H9 (cell line): ENCODE data around the gene NRXN3. TPM values are rescaled to one million over a fixed set of nuclear protein-coding genes. Genes with fewer than 3 reads are reported as not detected.

Source experiments
- DNase-seq: peaks from one replicate; pipeline ENCODE4 v3.0.0-alpha.2; 2017
- H2AFZ ChIP-seq: one replicate; pipeline ENCODE4 v1.6.1; 2013; ENCODE audit warnings: mild to moderate bottlenecking, low read length, control low read depth, moderate library complexity
- H2AK5ac ChIP-seq: 2 replicates; pipeline ENCODE4 v1.6.1; 2013; ENCODE audit warnings: low read length, control low read depth, mixed read lengths; ENCODE audit not compliant: insufficient read length
- H2BK120ac ChIP-seq: one replicate; pipeline ENCODE4 v1.6.1; 2013; ENCODE audit warnings: low read depth, mild to moderate bottlenecking, low read length, control low read depth, inconsistent platforms; ENCODE audit not compliant: poor library complexity, severe bottlenecking
- H2BK12ac ChIP-seq: 2 replicates; pipeline ENCODE4 v1.6.1; 2013; ENCODE audit warnings: low read length, control low read depth, mixed read lengths, low read depth; ENCODE audit not compliant: insufficient read length
- H2BK15ac ChIP-seq: 2 replicates; pipeline ENCODE4 v1.6.1; 2013; ENCODE audit warnings: low read depth, low read length, control low read depth
- H2BK20ac ChIP-seq: one replicate; pipeline ENCODE4 v1.6.1; 2013; ENCODE audit warnings: low read depth, mild to moderate bottlenecking, low read length, control low read depth, inconsistent platforms; ENCODE audit not compliant: poor library complexity, severe bottlenecking
- H2BK5ac ChIP-seq: 2 replicates; pipeline ENCODE4 v1.6.1; 2013; ENCODE audit warnings: low read length, control low read depth, mixed read lengths; ENCODE audit not compliant: insufficient read length
- H3K14ac ChIP-seq: 2 replicates; pipeline ENCODE4 v1.6.1; 2013; ENCODE audit warnings: low read length, control low read depth; ENCODE audit not compliant: insufficient read depth
- H3K18ac ChIP-seq: 2 replicates; pipeline ENCODE4 v1.6.1; 2013; ENCODE audit warnings: low read depth, mild to moderate bottlenecking, mixed read lengths, low read length, control low read depth; ENCODE audit not compliant: insufficient read length
- H3K23ac ChIP-seq: 2 replicates; pipeline ENCODE4 v1.6.1; 2013; ENCODE audit warnings: low read length, control low read depth, mixed read lengths, low read depth; ENCODE audit not compliant: insufficient read length
- H3K23me2 ChIP-seq: 2 replicates; pipeline ENCODE4 v1.6.1; 2013; ENCODE audit warnings: low read depth, mild to moderate bottlenecking, mixed read lengths, low read length, control low read depth; ENCODE audit not compliant: insufficient read length, poor library complexity, severe bottlenecking
- H3K27ac ChIP-seq: 2 replicates; pipeline ENCODE4 v1.5.1; 2013; ENCODE audit warnings: low read length, control low read depth, mixed read lengths, low read depth; ENCODE audit not compliant: insufficient read length
- H3K27me3 ChIP-seq: 2 replicates; pipeline ENCODE4 v1.6.1; 2013; ENCODE audit warnings: low read length, control low read depth, inconsistent platforms; ENCODE audit not compliant: insufficient read depth
- H3K4ac ChIP-seq: 2 replicates; pipeline ENCODE4 v1.6.1; 2013; ENCODE audit warnings: low read depth, mild to moderate bottlenecking, control low read depth, inconsistent platforms, low read length, moderate library complexity
- H3K4me1 ChIP-seq: 2 replicates; pipeline ENCODE4 v1.6.1; 2013; ENCODE audit warnings: low read length, control low read depth, inconsistent platforms; ENCODE audit not compliant: insufficient read depth
- H3K4me2 ChIP-seq: 2 replicates; pipeline ENCODE4 v1.6.1; 2013; ENCODE audit warnings: low read length, control low read depth, mixed read lengths; ENCODE audit not compliant: insufficient read length, insufficient read depth
- H3K56ac ChIP-seq: 2 replicates; pipeline ENCODE4 v1.6.1; 2013; ENCODE audit warnings: low read depth, mild to moderate bottlenecking, mixed read lengths, low read length, control low read depth; ENCODE audit not compliant: insufficient read length
- H3K79me1 ChIP-seq: 2 replicates; pipeline ENCODE4 v1.6.1; 2013; ENCODE audit warnings: low read depth, mild to moderate bottlenecking, moderate library complexity, low read length, control low read depth, inconsistent platforms; ENCODE audit not compliant: insufficient read depth, poor library complexity, severe bottlenecking
- H3K79me2 ChIP-seq: 2 replicates; pipeline ENCODE4 v1.6.1; 2013; ENCODE audit warnings: low read length, control low read depth, inconsistent platforms; ENCODE audit not compliant: insufficient read depth
- H3K9ac ChIP-seq: 2 replicates; pipeline ENCODE4 v1.6.1; 2013; ENCODE audit warnings: low read length, control low read depth, mixed read lengths; ENCODE audit not compliant: insufficient read length; ENCODE audit errors: extremely low read depth
- H3K9me3 ChIP-seq: one replicate; pipeline ENCODE4 v1.6.1; 2013; ENCODE audit warnings: low read depth, low read length, inconsistent platforms; ENCODE audit not compliant: control insufficient read depth
- H3T11ph ChIP-seq: one replicate; pipeline ENCODE4 v1.6.1; 2013; ENCODE audit warnings: mild to moderate bottlenecking, low read length, control low read depth, inconsistent platforms
- H4K20me1 ChIP-seq: one replicate; pipeline ENCODE4 v1.6.1; 2013; ENCODE audit not compliant: control insufficient read depth, insufficient read length, insufficient read depth
- H4K5ac ChIP-seq: 2 replicates; pipeline ENCODE4 v1.6.1; 2013; ENCODE audit warnings: low read depth, mild to moderate bottlenecking, mixed read lengths, low read length, control low read depth; ENCODE audit not compliant: insufficient read length
- H4K8ac ChIP-seq: replicated peaks from 2 replicates; pipeline ENCODE4 v1.6.1; 2013; ENCODE audit warnings: low read length, control low read depth, mixed read lengths, low read depth; ENCODE audit not compliant: insufficient read length
- H4K91ac ChIP-seq: 2 replicates; pipeline ENCODE4 v1.6.1; 2013; ENCODE audit warnings: low read depth, mild to moderate bottlenecking, moderate library complexity, mixed read lengths, low read length, control low read depth; ENCODE audit not compliant: insufficient read length
- H3K27ac Mint-ChIP-seq, 3 experiments: 2 replicates in 2 of 3; 3 replicates in 1 of 3; pipeline ENCODE4 v1.8.0; 2020 to 2021; ENCODE audit warnings: mixed read lengths in 3 of 3, mild to moderate bottlenecking in 1 of 3, moderate library complexity in 1 of 3
- H3K27me3 Mint-ChIP-seq: 2 replicates; pipeline ENCODE4 v1.8.0; 2021; ENCODE audit warnings: low read depth, mild to moderate bottlenecking, moderate library complexity, mixed read lengths
- H3K36me3 Mint-ChIP-seq, 3 experiments: 2 replicates in 2 of 3; 3 replicates in 1 of 3; pipeline ENCODE4 v1.8.0; 2020 to 2021; ENCODE audit warnings: low read depth in 3 of 3, mixed read lengths in 3 of 3; ENCODE audit not compliant: insufficient read depth in 1 of 3
- H3K4me1 Mint-ChIP-seq, 2 experiments: 2 replicates each; pipeline ENCODE4 v1.8.0; 2020; ENCODE audit warnings: mixed read lengths in 2 of 2
- H3K4me3 Mint-ChIP-seq, 2 experiments: 2 replicates in 1 of 2; 3 replicates in 1 of 2; pipeline ENCODE4 v1.8.0; 2020 to 2021; ENCODE audit warnings: mild to moderate bottlenecking in 2 of 2, mixed read lengths in 2 of 2, moderate library complexity in 1 of 2
- H3K9me3 Mint-ChIP-seq, 2 experiments: 2 replicates in 1 of 2; 3 replicates in 1 of 2; pipeline ENCODE4 v1.8.0; 2020; ENCODE audit warnings: mild to moderate bottlenecking in 2 of 2, mixed read lengths in 2 of 2, moderate library complexity in 1 of 2
- CTCF ChIP-seq: fragments of 200-600 bp; sonication (generic); conservative IDR thresholded peaks from 3 replicates; pipeline ENCODE4 v1.8.0; 2021; ENCODE audit warnings: antibody characterized with exemption, mild to moderate bottlenecking
- WGBS: extraction: QIAGEN DNeasy Blood & Tissue Kit; methylation state at CpG from one replicate; pipeline ENCODE4 v1.1.7; 2013; ENCODE audit warnings: missing lambda C conversion rate, low lambda C conversion rate, mixed read lengths; ENCODE audit not compliant: insufficient read length; ENCODE audit errors: extremely low coverage; 5-methylcytosine and 5-hydroxymethylcytosine counted together
- total RNA-seq: library from RNA; stranded (reverse); gene quantifications from 2 replicates; pipeline ENCODE4 v1.2.1, GENCODE V29; 2021

The NRXN3 gene
- total RNA-seq, 1 experiment from 2014 or later, result 1.8 TPM

DNA sequence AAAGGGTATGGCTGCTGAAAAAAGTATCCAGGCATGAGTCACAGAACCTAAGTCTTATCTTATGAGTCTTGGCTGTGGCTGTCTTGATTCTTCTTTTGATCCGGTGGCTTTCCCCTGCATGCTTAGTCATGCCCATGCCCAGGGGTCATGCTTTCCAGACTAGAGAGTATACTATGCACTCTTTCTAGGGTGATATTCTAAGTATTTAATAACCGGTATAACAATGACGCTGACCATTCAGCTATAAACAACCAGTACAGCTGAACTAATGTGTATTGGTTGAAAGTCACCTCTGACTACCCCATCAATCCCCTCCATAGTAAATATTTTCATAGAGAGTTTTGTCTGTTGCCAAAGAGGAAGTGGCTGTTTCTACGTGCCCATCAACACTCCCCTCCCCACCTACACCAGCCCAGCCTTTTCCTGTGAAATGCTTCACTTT, 34.7 kb upstream of the NRXN3 start:
- Histone ChIP-seq H2AK5ac (no peak overlapping the region), H4K20me1 (no peaks in the 10 kb centered on the region), H3K9ac (no peak overlapping the region), H3K79me2 (no peaks in the 10 kb centered on the region), H4K5ac (no peak overlapping the region), H3K4me2 (no peak overlapping the region), H2AFZ (no peak overlapping the region), H3K27me3 (no peaks in the 10 kb centered on the region), H2BK12ac (no peak overlapping the region), H3K9me3 (no peaks in the 10 kb centered on the region), H2BK20ac (no peak overlapping the region), H2BK120ac (no peak overlapping the region), H3K4me1 (no peaks in the 10 kb centered on the region), H3K4ac (no peak overlapping the region), H2BK15ac (no peak overlapping the region), H3K56ac (no peak overlapping the region), H4K8ac (no peak overlapping the region), H2BK5ac (no peak overlapping the region), H3K23ac (no peak overlapping the region), H4K91ac (no peak overlapping the region), H3T11ph (no peak overlapping the region), H3K23me2 (no peaks in the 10 kb centered on the region), H3K18ac (no peak overlapping the region), H3K27ac (no peak overlapping the region), H3K79me1 (no peaks in the 10 kb centered on the region), H3K14ac (no peak overlapping the region)
- H3K27ac Mint-ChIP-seq, result no peak overlapping the region; a peak in 1 of 7 replicates
- no peaks in the 10 kb centered on the region for H3K9me3 Mint-ChIP-seq
- H3K36me3 Mint-ChIP-seq, result no peaks in the 10 kb centered on the region
- no peaks in the 10 kb centered on the region for H3K4me1 Mint-ChIP-seq
- DNase-seq, result no peak
- no peak overlapping the region for H3K4me3 Mint-ChIP-seq
- no CpG with 5 or more reads among the region's 4 CpGs for WGBS
- no peak for TF ChIP-seq CTCF
- peaks cover 1% of the 10 kb centered on the region; the same call in 1 of the 2 replicates for H3K27me3 Mint-ChIP-seq
